ENCODE results near the gene PCDH9.

DNA sequence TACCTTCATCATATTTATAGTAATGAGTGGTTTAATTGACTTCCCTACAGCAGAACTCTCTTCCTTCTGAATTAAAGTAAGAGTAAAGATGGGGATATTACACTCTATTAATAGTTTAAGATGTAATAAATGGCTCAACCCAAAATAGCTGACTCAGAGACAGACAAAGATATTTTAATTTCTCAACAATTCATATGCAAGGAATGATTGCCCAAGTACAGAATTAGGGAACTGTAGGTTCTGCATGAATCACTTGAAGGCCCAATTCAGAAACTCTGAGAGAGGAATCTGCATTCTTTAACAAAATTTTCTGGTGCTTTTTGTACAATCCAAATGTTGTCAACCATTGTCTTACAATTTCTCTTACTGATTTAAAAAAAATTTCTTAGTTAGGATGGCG, 42.9 kb upstream of the PCDH9 start:
- TF ChIP-seq, protein P1, sequence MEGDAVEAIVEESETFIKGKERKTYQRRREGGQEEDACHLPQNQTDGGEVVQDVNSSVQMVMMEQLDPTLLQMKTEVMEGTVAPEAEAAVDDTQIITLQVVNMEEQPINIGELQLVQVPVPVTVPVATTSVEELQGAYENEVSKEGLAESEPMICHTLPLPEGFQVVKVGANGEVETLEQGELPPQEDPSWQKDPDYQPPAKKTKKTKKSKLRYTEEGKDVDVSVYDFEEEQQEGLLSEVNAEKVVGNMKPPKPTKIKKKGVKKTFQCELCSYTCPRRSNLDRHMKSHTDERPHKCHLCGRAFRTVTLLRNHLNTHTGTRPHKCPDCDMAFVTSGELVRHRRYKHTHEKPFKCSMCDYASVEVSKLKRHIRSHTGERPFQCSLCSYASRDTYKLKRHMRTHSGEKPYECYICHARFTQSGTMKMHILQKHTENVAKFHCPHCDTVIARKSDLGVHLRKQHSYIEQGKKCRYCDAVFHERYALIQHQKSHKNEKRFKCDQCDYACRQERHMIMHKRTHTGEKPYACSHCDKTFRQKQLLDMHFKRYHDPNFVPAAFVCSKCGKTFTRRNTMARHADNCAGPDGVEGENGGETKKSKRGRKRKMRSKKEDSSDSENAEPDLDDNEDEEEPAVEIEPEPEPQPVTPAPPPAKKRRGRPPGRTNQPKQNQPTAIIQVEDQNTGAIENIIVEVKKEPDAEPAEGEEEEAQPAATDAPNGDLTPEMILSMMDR (IDR thresholded peaks at IDR 0.05 in 2 of 3, conservative IDR thresholded peaks at IDR 0.05 in 1 of 3; ENCODE audit: control insufficient read depth in 2 of 3, extremely low read depth in 1 of 3, insufficient read depth in 1 of 3, low read depth in 3 of 3, low read length in 3 of 3) = no peak
- TF ChIP-seq EP300 (IDR thresholded peaks at IDR 0.05; ENCODE audit: borderline replicate concordance in 1 of 2, control insufficient read depth in 1 of 2, low read depth in 2 of 2, low read length in 2 of 2) (no peak), TAF1 (IDR thresholded peaks at IDR 0.05; ENCODE audit: borderline replicate concordance, low read depth, low read length) (no peak), IRF4 (IDR thresholded peaks at IDR 0.05; ENCODE audit: low read depth, low read length) (no peak), POLR2A (IDR thresholded peaks at IDR 0.05; ENCODE audit: low read depth, low read length) (no peak), SREBF1 (IDR thresholded peaks at IDR 0.05; ENCODE audit: low read length) (no peak)
- TF ChIP-seq, protein P2, sequence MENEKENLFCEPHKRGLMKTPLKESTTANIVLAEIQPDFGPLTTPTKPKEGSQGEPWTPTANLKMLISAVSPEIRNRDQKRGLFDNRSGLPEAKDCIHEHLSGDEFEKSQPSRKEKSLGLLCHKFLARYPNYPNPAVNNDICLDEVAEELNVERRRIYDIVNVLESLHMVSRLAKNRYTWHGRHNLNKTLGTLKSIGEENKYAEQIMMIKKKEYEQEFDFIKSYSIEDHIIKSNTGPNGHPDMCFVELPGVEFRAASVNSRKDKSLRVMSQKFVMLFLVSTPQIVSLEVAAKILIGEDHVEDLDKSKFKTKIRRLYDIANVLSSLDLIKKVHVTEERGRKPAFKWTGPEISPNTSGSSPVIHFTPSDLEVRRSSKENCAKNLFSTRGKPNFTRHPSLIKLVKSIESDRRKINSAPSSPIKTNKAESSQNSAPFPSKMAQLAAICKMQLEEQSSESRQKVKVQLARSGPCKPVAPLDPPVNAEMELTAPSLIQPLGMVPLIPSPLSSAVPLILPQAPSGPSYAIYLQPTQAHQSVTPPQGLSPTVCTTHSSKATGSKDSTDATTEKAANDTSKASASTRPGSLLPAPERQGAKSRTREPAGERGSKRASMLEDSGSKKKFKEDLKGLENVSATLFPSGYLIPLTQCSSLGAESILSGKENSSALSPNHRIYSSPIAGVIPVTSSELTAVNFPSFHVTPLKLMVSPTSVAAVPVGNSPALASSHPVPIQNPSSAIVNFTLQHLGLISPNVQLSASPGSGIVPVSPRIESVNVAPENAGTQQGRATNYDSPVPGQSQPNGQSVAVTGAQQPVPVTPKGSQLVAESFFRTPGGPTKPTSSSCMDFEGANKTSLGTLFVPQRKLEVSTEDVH (IDR thresholded peaks at IDR 0.05; ENCODE audit: low read depth, partially characterized antibody) = no peak
- TF ChIP-seq, protein P3, sequence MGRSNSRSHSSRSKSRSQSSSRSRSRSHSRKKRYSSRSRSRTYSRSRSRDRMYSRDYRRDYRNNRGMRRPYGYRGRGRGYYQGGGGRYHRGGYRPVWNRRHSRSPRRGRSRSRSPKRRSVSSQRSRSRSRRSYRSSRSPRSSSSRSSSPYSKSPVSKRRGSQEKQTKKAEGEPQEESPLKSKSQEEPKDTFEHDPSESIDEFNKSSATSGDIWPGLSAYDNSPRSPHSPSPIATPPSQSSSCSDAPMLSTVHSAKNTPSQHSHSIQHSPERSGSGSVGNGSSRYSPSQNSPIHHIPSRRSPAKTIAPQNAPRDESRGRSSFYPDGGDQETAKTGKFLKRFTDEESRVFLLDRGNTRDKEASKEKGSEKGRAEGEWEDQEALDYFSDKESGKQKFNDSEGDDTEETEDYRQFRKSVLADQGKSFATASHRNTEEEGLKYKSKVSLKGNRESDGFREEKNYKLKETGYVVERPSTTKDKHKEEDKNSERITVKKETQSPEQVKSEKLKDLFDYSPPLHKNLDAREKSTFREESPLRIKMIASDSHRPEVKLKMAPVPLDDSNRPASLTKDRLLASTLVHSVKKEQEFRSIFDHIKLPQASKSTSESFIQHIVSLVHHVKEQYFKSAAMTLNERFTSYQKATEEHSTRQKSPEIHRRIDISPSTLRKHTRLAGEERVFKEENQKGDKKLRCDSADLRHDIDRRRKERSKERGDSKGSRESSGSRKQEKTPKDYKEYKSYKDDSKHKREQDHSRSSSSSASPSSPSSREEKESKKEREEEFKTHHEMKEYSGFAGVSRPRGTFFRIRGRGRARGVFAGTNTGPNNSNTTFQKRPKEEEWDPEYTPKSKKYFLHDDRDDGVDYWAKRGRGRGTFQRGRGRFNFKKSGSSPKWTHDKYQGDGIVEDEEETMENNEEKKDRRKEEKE (IDR thresholded peaks at IDR 0.05) = no peak
